ENCODE measurements around the gene HTR1D. TPM values are rescaled to one million over a fixed set of nuclear protein-coding genes. Genes with fewer than 3 reads are reported as not detected.
A peak's percentile ranks its signal among the peaks of the same experiment; 100 is the strongest.

Gene HTR1D
- polyA plus RNA-seq, 1 donor from 2014 or later, result not detected

DNA sequence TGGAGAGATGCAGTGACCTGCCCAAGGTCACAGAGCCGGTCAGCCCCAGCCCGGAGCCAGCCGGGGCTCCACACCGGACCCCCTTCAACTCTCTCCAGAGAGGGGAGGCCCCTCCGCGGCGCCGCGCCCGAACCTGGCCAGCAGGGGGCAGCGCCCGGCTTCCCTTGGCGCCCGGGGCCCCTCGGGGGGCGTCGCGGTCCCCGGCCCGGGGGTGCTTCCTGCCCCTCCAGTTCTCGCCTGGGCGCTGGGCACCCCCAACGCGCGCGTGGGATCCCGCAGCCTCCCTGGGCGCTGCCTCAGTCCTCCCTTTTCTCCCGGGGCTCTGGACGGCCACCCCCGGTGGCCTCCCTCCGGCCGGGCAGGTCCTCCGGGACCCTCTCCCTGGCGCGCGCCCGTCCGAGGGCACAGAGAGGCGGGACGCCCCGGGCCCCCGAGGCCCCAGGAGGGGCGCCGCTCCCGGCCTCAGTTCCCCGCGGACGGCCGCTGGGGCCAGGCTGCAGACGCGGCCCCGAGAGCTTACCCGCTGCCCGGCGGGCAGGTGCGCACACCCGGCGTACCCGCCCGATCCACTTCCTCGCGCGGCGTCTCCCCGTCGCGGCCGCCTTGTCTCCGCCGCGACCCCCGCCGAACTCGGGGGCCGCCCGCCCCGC, 406 bp downstream of the HTR1D start:
- H3K9me3 ChIP-seq (ENCODE audit: low read length), result no peaks in the 10 kb centered on the region
- no peak overlapping the region for H2AFZ ChIP-seq (ENCODE audit: low read depth, low read length)
- H3K4me2 ChIP-seq (ENCODE audit: low read length), result no peak overlapping the region
- H3K36me3 ChIP-seq (ENCODE audit: insufficient read depth, low read length), result no peaks in the 10 kb centered on the region
- no peak overlapping the region for H3K9ac ChIP-seq (ENCODE audit: low read length)
- no peaks in the 10 kb centered on the region for H3F3A ChIP-seq (ENCODE audit: insufficient read depth, low read length, poor library complexity, severe bottlenecking)
- TF ChIP-seq, protein P1, sequence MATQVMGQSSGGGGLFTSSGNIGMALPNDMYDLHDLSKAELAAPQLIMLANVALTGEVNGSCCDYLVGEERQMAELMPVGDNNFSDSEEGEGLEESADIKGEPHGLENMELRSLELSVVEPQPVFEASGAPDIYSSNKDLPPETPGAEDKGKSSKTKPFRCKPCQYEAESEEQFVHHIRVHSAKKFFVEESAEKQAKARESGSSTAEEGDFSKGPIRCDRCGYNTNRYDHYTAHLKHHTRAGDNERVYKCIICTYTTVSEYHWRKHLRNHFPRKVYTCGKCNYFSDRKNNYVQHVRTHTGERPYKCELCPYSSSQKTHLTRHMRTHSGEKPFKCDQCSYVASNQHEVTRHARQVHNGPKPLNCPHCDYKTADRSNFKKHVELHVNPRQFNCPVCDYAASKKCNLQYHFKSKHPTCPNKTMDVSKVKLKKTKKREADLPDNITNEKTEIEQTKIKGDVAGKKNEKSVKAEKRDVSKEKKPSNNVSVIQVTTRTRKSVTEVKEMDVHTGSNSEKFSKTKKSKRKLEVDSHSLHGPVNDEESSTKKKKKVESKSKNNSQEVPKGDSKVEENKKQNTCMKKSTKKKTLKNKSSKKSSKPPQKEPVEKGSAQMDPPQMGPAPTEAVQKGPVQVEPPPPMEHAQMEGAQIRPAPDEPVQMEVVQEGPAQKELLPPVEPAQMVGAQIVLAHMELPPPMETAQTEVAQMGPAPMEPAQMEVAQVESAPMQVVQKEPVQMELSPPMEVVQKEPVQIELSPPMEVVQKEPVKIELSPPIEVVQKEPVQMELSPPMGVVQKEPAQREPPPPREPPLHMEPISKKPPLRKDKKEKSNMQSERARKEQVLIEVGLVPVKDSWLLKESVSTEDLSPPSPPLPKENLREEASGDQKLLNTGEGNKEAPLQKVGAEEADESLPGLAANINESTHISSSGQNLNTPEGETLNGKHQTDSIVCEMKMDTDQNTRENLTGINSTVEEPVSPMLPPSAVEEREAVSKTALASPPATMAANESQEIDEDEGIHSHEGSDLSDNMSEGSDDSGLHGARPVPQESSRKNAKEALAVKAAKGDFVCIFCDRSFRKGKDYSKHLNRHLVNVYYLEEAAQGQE (IDR thresholded peaks at IDR 0.05; ENCODE audit: borderline replicate concordance), result no peak
- TF ChIP-seq EZH2 (IDR thresholded peaks at IDR 0.05; ENCODE audit: borderline replicate concordance, insufficient read depth, low read length, poor library complexity, severe bottlenecking) (no peak), MXI1 (conservative IDR thresholded peaks at IDR 0.05; ENCODE audit: poor library complexity, severe bottlenecking) (no peak), SMC3 (conservative IDR thresholded peaks at IDR 0.05; ENCODE audit: poor library complexity) (peak; percentile 46), EP300 (conservative IDR thresholded peaks at IDR 0.05; ENCODE audit: poor library complexity, severe bottlenecking) (no peak), TAF1 (IDR thresholded peaks at IDR 0.05; ENCODE audit: low read depth) (no peak), RAD21 (conservative IDR thresholded peaks at IDR 0.05) (peak; percentile 34)
- TF ChIP-seq, protein P2, sequence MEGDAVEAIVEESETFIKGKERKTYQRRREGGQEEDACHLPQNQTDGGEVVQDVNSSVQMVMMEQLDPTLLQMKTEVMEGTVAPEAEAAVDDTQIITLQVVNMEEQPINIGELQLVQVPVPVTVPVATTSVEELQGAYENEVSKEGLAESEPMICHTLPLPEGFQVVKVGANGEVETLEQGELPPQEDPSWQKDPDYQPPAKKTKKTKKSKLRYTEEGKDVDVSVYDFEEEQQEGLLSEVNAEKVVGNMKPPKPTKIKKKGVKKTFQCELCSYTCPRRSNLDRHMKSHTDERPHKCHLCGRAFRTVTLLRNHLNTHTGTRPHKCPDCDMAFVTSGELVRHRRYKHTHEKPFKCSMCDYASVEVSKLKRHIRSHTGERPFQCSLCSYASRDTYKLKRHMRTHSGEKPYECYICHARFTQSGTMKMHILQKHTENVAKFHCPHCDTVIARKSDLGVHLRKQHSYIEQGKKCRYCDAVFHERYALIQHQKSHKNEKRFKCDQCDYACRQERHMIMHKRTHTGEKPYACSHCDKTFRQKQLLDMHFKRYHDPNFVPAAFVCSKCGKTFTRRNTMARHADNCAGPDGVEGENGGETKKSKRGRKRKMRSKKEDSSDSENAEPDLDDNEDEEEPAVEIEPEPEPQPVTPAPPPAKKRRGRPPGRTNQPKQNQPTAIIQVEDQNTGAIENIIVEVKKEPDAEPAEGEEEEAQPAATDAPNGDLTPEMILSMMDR (IDR thresholded peaks at IDR 0.05; ENCODE audit: poor library complexity, severe bottlenecking), result peak; percentile 64
- H3K9me2 ChIP-seq (ENCODE audit: insufficient read depth, low read length), result no peaks in the 10 kb centered on the region
- no peak overlapping the region for H3K27ac ChIP-seq (ENCODE audit: low read length)
- peaks cover 38% of the 10 kb centered on the region for H3K27me3 ChIP-seq (ENCODE audit: insufficient read depth, low read depth, low read length)
- no peaks in the 10 kb centered on the region for H4K20me1 ChIP-seq (ENCODE audit: insufficient read depth)
- no peaks in the 10 kb centered on the region for H3K79me2 ChIP-seq (replicated peaks; ENCODE audit: insufficient read depth, low read length)
- H3K4me3 ChIP-seq (ENCODE audit: low read length), result peak overlapping the region; percentile 55

DNA sequence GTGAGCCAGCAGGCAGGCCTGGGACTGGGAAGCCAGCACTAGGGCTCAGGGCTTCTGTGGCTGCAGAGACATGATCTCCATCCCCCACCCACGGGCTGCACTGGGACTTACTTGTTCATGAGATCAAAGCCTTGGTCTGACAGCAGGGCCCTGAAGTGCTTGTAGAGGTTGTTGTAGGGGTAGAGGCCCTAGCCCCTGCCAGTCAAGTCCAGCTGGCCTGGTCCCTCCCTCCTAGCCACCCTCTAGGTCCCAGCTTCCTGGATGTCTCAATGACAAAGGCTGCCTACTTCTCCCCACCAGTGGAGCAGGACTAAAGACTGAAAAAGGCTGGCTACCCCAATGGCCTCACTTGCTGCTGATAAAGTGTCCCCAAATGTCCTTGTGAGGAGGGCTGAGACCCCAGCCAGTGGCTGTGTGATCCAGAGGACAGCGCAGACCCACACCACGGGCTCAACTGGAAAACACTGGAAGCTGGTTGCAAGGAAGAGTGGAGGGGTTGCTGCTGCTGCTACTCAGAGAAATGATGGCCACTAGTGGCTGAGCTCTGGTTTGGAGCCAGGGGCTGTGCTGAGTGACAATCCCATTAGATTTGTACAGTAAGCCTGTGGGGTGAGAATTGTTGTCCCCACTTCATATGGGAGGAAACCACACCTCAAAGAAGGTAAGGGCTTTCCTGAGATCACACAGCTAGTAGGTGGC, 1.4 kb downstream of the HTR1D start:
- Histone ChIP-seq H3F3A (ENCODE audit: insufficient read depth, low read length, poor library complexity, severe bottlenecking) (no peaks in the 10 kb centered on the region), H3K9me3 (ENCODE audit: low read length) (no peaks in the 10 kb centered on the region), H3K9ac (ENCODE audit: low read length) (no peak overlapping the region), H3K27ac (ENCODE audit: low read length) (no peak overlapping the region), H3K9me2 (ENCODE audit: insufficient read depth, low read length) (no peaks in the 10 kb centered on the region), H3K4me3 (ENCODE audit: low read length) (no peak overlapping the region), H4K20me1 (ENCODE audit: insufficient read depth) (no peaks in the 10 kb centered on the region), H3K36me3 (ENCODE audit: insufficient read depth, low read length) (no peaks in the 10 kb centered on the region), H3K79me2 (replicated peaks; ENCODE audit: insufficient read depth, low read length) (no peaks in the 10 kb centered on the region), H3K27me3 (ENCODE audit: insufficient read depth, low read depth, low read length) (peaks cover 38% of the 10 kb centered on the region), H2AFZ (ENCODE audit: low read depth, low read length) (no peak overlapping the region), H3K4me2 (ENCODE audit: low read length) (no peak overlapping the region)
- no peak for TF ChIP-seq RAD21 (conservative IDR thresholded peaks at IDR 0.05)
- no peak for TF ChIP-seq EP300 (conservative IDR thresholded peaks at IDR 0.05; ENCODE audit: poor library complexity, severe bottlenecking)
- no peak for TF ChIP-seq MXI1 (conservative IDR thresholded peaks at IDR 0.05; ENCODE audit: poor library complexity, severe bottlenecking)
- no peak for TF ChIP-seq POLR2AphosphoS5 (IDR thresholded peaks at IDR 0.05)
- TF ChIP-seq SMC3 (conservative IDR thresholded peaks at IDR 0.05; ENCODE audit: poor library complexity), result no peak
- no peak for TF ChIP-seq TAF1 (IDR thresholded peaks at IDR 0.05; ENCODE audit: low read depth)
- TF ChIP-seq EZH2 (IDR thresholded peaks at IDR 0.05; ENCODE audit: borderline replicate concordance, insufficient read depth, low read length, poor library complexity, severe bottlenecking), result no peak
